DND-41 (cell line): ENCODE data around the gene FOXO4.

ENCODE experiments used
- ATAC-seq: fragments of 200-7000 bp; cut with Tn5 transposase; 3 replicates; pipeline ENCODE4 v1.9.1; 2021; ENCODE audit warnings: low read depth; ENCODE audit not compliant: insufficient read depth
- DNase-seq: peaks from one replicate; pipeline ENCODE4 v3.0.0-alpha.2; 2020
- H2AFZ ChIP-seq: 2 replicates; pipeline ENCODE4 v1.6.0; 2012; ENCODE audit warnings: low read depth, low read length
- H3K27ac ChIP-seq: 2 replicates; pipeline ENCODE4 v1.5.1; 2012; ENCODE audit warnings: low read length, inconsistent platforms
- H3K27me3 ChIP-seq: fragments of 200-600 bp; sonication (generic); 2 replicates; pipeline ENCODE4 v1.6.0; 2012; ENCODE audit warnings: low read length, mild to moderate bottlenecking, inconsistent platforms; ENCODE audit not compliant: insufficient read depth, poor library complexity
- H3K36me3 ChIP-seq: 2 replicates; pipeline ENCODE4 v1.5.1; 2012; ENCODE audit warnings: low read length, inconsistent platforms; ENCODE audit not compliant: insufficient read depth
- H3K4me1 ChIP-seq: 2 replicates; pipeline ENCODE4 v1.5.1; 2012; ENCODE audit warnings: mild to moderate bottlenecking, low read length; ENCODE audit not compliant: insufficient read depth
- H3K4me2 ChIP-seq: 2 replicates; pipeline ENCODE4 v1.6.0; 2012; ENCODE audit warnings: mild to moderate bottlenecking, moderate library complexity, low read length, inconsistent platforms; ENCODE audit not compliant: insufficient read depth
- H3K4me3 ChIP-seq, 2 experiments: fragments of 200-600 bp in 1 of 2; shearing (Covaris generic) in 1 of 2; 2 replicates each; pipeline ENCODE4 v1.5.1; 2012 to 2016; ENCODE audit warnings: inconsistent platforms in 2 of 2, low read length in 2 of 2, mild to moderate bottlenecking in 2 of 2, low read depth in 1 of 2, moderate library complexity in 1 of 2
- H3K79me2 ChIP-seq: 2 replicates; pipeline ENCODE4 v1.6.0; 2012; ENCODE audit warnings: low read length, inconsistent platforms; ENCODE audit not compliant: insufficient read depth
- H3K9ac ChIP-seq: 2 replicates; pipeline ENCODE4 v1.6.0; 2012; ENCODE audit warnings: low read depth, mild to moderate bottlenecking, inconsistent platforms, low read length, moderate library complexity
- H3K9me3 ChIP-seq: 2 replicates; pipeline ENCODE4 v1.5.1; 2012; ENCODE audit warnings: low read length, moderate library complexity, mild to moderate bottlenecking, inconsistent platforms; ENCODE audit not compliant: insufficient read depth, severe bottlenecking
- H4K20me1 ChIP-seq: 2 replicates; pipeline ENCODE4 v1.6.0; 2012; ENCODE audit warnings: low read length; ENCODE audit not compliant: insufficient read depth
- CTCF ChIP-seq: IDR thresholded peaks from 2 replicates; pipeline ENCODE4 v1.5.1; 2012; ENCODE audit warnings: borderline replicate concordance, low read length, moderate library complexity, mild to moderate bottlenecking; ENCODE audit not compliant: poor library complexity, severe bottlenecking; ENCODE audit errors: extremely low read depth
- EZH2 ChIP-seq: IDR thresholded peaks from 3 replicates; pipeline ENCODE4 v1.6.1; 2012; ENCODE audit warnings: borderline replicate concordance, low read depth, mild to moderate bottlenecking, moderate library complexity, low read length, inconsistent platforms; ENCODE audit not compliant: severe bottlenecking

The FOXO4 gene

GRCh38 chrX:71106427-71106826 lies 10.8 kb downstream of the FOXO4 start, which contains the start of gene CXorf65:
Gene CXorf65, minus strand, starts transcription at chrX:71106740. Its CDS starts 184 bp downstream, at chrX:71106556.
- Histone ChIP-seq H3K4me2 (peak within 1 kb of the TSS; percentile 83), H3K4me1 (peaks cover 80% of the 10 kb centered on the region), H3K27ac (peak within 1 kb of the TSS; percentile 100), H3K9ac (peak within 1 kb of the TSS; percentile 91), H4K20me1 (no peaks in the 10 kb centered on the region), H3K27me3 (no peaks in the 10 kb centered on the region), H3K36me3 (peaks cover 35% of the 10 kb centered on the region), H3K9me3 (no peaks in the 10 kb centered on the region), H2AFZ (no peak within 1 kb of the TSS), H3K4me3 (peak within 1 kb of the TSS in 1 of 2 experiments; percentile 93; a peak in 2 of 4 replicates), H3K79me2 (peaks cover 70% of the 10 kb centered on the region)
- no peak for ATAC-seq
- TF ChIP-seq CTCF (no peak), EZH2 (no peak)
- DNase-seq = peak; percentile 32

GRCh38 chrX:71107245-71107644 lies 11.6 kb downstream of the FOXO4 start:
- DNase-seq = no peak
- Histone ChIP-seq H2AFZ (no peak overlapping the region), H3K4me2 (peak overlapping the region; percentile 83), H3K36me3 (peaks cover 35% of the 10 kb centered on the region), H3K27me3 (no peaks in the 10 kb centered on the region), H4K20me1 (no peaks in the 10 kb centered on the region), H3K4me1 (peaks cover 87% of the 10 kb centered on the region), H3K9me3 (no peaks in the 10 kb centered on the region), H3K27ac (peak overlapping the region; percentile 100), H3K79me2 (peaks cover 76% of the 10 kb centered on the region), H3K9ac (peak overlapping the region; percentile 91), H3K4me3 (peak overlapping the region in 1 of 2 experiments; percentile 93; a peak in 2 of 4 replicates)
- TF ChIP-seq EZH2 = no peak
- no peak for TF ChIP-seq CTCF
- no peak for ATAC-seq

GRCh38 chrX:71107762-71108360 lies 12.2 kb downstream of the FOXO4 start:
- H3K4me1 ChIP-seq = peaks cover 89% of the 10 kb centered on the region
- H4K20me1 ChIP-seq = no peaks in the 10 kb centered on the region
- H3K9ac ChIP-seq = peak overlapping the region; percentile 91
- peak; percentile 59 for ATAC-seq
- peak overlapping the region; percentile 83 for H3K4me2 ChIP-seq
- DNase-seq = peak; percentile 90
- H2AFZ ChIP-seq = no peak overlapping the region
- TF ChIP-seq CTCF (no peak), EZH2 (no peak)
- H3K36me3 ChIP-seq = peaks cover 35% of the 10 kb centered on the region
- H3K27me3 ChIP-seq = no peaks in the 10 kb centered on the region
- H3K9me3 ChIP-seq = no peaks in the 10 kb centered on the region
- H3K27ac ChIP-seq = peak overlapping the region; percentile 100
- H3K4me3 ChIP-seq = peak overlapping the region; percentile 30 to 93; a peak in 3 of 4 replicates
- H3K79me2 ChIP-seq = peaks cover 76% of the 10 kb centered on the region
